ENCODE results near the gene NSUN3. TPM values are rescaled to one million over a fixed set of nuclear protein-coding genes. Genes with fewer than 3 reads are reported as not detected.

Gene NSUN3
- total RNA-seq, 1 donor from 2014 or later: 18.8 TPM

Other genes with a start within 250 kb of the NSUN3 start
- 1.0 and 1.2 TPM in 2 replicates for gene PROS1, start 89.2 kb upstream of the NSUN3 start, total RNA-seq
- gene ARL13B, start 82.9 kb upstream of the NSUN3 start, total RNA-seq: 14.7 and 15.9 TPM in 2 replicates
- gene STX19, start 34.5 kb upstream of the NSUN3 start, total RNA-seq: not detected in 2 replicates
- gene DHFR2, start 145 bp upstream of the NSUN3 start, total RNA-seq: 10.1 and 12.3 TPM in 2 replicates